ENCODE results near the gene APPBP2. TPM values are rescaled to one million over a fixed set of nuclear protein-coding genes. Genes with fewer than 3 reads are reported as not detected.

Gene APPBP2
- 28.6 and 53.0 TPM in 2 replicates for total RNA-seq

GRCh38 chr17:60525685-60526514, at the start of gene APPBP2:
Gene APPBP2, minus strand, starts transcription at chr17:60526242. Its CDS starts 311 bp downstream, at chr17:60525931.

GRCh38 chr17:60422162-60422665, 103.8 kb downstream of the APPBP2 start, which contains the start of gene CHCT1:
Gene CHCT1, plus strand, starts transcription at chr17:60422489. Its CDS starts 104 bp downstream, at chr17:60422593.

Other genes starting within 250 kb of the APPBP2 start
- gene USP32, start 134.1 kb downstream of the APPBP2 start, total RNA-seq: 32.8 and 41.8 TPM in 2 replicates
- not detected in 2 replicates for gene CHCT1, start 103.8 kb downstream of the APPBP2 start, total RNA-seq
- 14.3 and 22.6 TPM in 2 replicates for gene PPM1D, start 74.0 kb upstream of the APPBP2 start, total RNA-seq
- 12.3 and 21.3 TPM in 2 replicates for gene BCAS3, start 151.6 kb upstream of the APPBP2 start, total RNA-seq